CD4-positive, alpha-beta T cell treated with Interleukin-12 subunit alpha and Interleukin-12 subunit beta, for 1 hour (primary cell): ENCODE data around the gene IRX3.

ENCODE experiments used
- DNase-seq: peaks from one replicate; pipeline ENCODE4 v3.0.0-alpha.2; 2020

The IRX3 gene

GRCh38 chr16:54290833-54291655, 4.5 kb upstream of the IRX3 start:
- no peak for DNase-seq

GRCh38 chr16:54289945-54290832, 3.6 kb upstream of the IRX3 start:
- no peak for DNase-seq

GRCh38 chr16:54289242-54289944, 2.8 kb upstream of the IRX3 start:
- DNase-seq, result no peak

- DNase-seq, result no peak
Measured at GRCh38 chr16:54288835-54289241, 2.3 kb upstream of the IRX3 start.

GRCh38 chr16:54288030-54288834, 1.6 kb upstream of the IRX3 start:
- no peak for DNase-seq

GRCh38 chr16:54287131-54288029, 793 bp upstream of the IRX3 start:
- no peak for DNase-seq

- DNase-seq, result no peak
Measured at GRCh38 chr16:54286090-54286365, 559 bp downstream of the IRX3 start.

GRCh38 chr16:54285414-54286089, 1.0 kb downstream of the IRX3 start:
- no peak for DNase-seq

GRCh38 chr16:54284931-54285413, 1.6 kb downstream of the IRX3 start:
- DNase-seq, result no peak

- no peak for DNase-seq
Measured at GRCh38 chr16:54284319-54284930, 2.2 kb downstream of the IRX3 start.

GRCh38 chr16:54283725-54284318, 2.8 kb downstream of the IRX3 start:
- DNase-seq, result no peak

- no peak for DNase-seq
Measured at GRCh38 chr16:54282928-54283724, 3.5 kb downstream of the IRX3 start.

- no peak for DNase-seq
Measured at GRCh38 chr16:54282202-54282927, 4.2 kb downstream of the IRX3 start.

- DNase-seq, result no peak
Measured at GRCh38 chr16:54281535-54282201, 4.9 kb downstream of the IRX3 start.

- DNase-seq, result no peak
Measured at GRCh38 chr16:54280751-54281150, 5.8 kb downstream of the IRX3 start.

GRCh38 chr16:54277845-54278703, 8.5 kb downstream of the IRX3 start:
- DNase-seq, result no peak

- DNase-seq, result no peak
Measured at GRCh38 chr16:54275956-54276355, 10.6 kb downstream of the IRX3 start.
